Measurements from ENCODE around the gene BCL2L2.

DNA sequence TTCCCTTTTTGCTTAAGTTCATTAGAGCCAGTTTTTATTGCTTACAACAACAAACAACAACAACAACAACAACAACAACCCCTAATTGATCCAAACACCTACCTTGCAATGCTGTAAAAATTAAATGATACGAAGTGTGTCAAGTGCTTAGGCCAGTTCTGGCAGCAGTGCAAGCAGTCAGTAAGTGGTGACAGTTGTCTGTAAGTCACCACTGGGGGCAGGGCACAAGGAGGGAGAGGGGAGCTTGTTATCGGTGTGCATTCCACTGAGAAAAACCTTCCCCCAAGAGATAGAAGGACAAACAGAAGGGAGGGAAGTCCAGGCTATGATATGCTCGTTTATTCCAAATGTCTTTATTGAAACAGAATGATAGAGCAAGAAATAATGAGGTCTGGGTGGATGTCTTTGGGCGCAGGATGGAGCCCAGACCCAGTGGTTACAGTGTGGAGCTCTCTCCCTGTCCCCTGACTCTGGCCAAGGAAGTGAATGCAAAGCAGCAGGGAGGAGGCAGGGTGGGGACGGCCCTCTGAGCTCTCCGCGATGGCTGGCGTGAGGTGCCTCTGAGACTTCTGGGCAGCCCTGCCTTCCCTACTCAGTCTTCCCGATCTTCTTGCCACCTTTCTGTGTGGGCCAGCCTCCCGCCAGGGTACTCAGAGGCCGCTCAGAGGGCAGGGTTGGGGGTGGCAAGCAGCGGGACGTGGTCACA is 39.5 kb downstream of the BCL2L2 start:
- TF ChIP-seq, protein P1, sequence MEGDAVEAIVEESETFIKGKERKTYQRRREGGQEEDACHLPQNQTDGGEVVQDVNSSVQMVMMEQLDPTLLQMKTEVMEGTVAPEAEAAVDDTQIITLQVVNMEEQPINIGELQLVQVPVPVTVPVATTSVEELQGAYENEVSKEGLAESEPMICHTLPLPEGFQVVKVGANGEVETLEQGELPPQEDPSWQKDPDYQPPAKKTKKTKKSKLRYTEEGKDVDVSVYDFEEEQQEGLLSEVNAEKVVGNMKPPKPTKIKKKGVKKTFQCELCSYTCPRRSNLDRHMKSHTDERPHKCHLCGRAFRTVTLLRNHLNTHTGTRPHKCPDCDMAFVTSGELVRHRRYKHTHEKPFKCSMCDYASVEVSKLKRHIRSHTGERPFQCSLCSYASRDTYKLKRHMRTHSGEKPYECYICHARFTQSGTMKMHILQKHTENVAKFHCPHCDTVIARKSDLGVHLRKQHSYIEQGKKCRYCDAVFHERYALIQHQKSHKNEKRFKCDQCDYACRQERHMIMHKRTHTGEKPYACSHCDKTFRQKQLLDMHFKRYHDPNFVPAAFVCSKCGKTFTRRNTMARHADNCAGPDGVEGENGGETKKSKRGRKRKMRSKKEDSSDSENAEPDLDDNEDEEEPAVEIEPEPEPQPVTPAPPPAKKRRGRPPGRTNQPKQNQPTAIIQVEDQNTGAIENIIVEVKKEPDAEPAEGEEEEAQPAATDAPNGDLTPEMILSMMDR (IDR thresholded peaks at IDR 0.05): no peak
- no peak for TF ChIP-seq POLR2A (IDR thresholded peaks at IDR 0.05)

All from uterus (tissue), 2 donors.